Stimulated activated CD4-positive, alpha-beta T cell treated with anti-CD3 and anti-CD28 coated beads, Interleukin-2, amount 100 ng/mL, for 24 hours (primary cell): ENCODE measurements around the gene ZNF785.
A peak's percentile ranks its signal among the peaks of the same experiment; 100 is the strongest.
"Not testable (repeated sequence)": the region's sequence is repeated elsewhere in the genome, so short reads cannot be mapped to it uniquely, and the experiment has no call there.

Experiments
- DNase-seq, 2 donors: peaks; one replicate each; pipeline ENCODE4 v3.0.0-alpha.2; 2020

The ZNF785 gene

GRCh38 chr16:30585400-30586191, at the start of gene ZNF785:
Gene ZNF785, minus strand, starts transcription at chr16:30585697. Its CDS starts 86 bp downstream, at chr16:30585611.
- DNase-seq, result peak; percentile 90 to 91

DNA sequence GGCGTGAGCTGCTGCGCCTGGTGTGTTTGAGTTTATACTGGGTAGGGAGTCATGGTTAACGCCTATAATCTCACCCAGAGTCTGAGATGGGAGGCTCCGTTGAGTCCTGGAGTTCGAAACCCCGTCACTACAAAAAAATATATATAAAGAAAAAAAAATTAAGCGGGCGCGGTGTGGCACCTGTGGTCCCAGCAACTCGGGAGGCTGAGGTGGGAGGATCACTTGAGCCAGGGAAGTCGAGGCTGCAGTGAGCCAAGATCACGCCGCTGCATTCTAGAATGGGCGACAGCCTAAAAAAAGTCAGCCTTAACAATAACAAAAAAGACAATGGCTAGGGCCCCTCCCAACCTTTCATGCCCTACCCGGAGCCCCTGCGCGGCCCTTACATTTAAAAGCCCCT, 48.0 kb upstream of the ZNF785 start:
- DNase-seq, result no peak

DNA sequence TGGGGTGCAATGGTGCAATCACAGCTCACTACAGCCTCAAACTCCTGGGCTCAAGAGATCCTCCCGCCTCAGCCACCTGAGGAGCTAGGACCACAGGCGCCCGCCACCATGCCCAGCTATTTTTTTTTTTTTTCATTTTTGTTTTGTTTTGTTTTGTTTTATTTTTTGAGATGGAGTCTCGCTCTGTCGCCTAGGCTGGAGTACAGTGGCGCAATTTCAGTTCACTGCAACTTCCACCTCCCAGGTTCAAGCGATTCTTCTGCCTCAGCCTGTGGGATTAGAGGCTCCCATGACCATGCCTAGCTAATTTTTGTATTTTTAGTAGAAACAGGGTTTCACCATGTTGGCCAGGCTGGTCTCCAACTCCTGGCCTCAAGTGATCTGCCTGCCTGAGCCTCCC, 47.0 kb upstream of the ZNF785 start:
- not testable (repeated sequence) for DNase-seq

DNA sequence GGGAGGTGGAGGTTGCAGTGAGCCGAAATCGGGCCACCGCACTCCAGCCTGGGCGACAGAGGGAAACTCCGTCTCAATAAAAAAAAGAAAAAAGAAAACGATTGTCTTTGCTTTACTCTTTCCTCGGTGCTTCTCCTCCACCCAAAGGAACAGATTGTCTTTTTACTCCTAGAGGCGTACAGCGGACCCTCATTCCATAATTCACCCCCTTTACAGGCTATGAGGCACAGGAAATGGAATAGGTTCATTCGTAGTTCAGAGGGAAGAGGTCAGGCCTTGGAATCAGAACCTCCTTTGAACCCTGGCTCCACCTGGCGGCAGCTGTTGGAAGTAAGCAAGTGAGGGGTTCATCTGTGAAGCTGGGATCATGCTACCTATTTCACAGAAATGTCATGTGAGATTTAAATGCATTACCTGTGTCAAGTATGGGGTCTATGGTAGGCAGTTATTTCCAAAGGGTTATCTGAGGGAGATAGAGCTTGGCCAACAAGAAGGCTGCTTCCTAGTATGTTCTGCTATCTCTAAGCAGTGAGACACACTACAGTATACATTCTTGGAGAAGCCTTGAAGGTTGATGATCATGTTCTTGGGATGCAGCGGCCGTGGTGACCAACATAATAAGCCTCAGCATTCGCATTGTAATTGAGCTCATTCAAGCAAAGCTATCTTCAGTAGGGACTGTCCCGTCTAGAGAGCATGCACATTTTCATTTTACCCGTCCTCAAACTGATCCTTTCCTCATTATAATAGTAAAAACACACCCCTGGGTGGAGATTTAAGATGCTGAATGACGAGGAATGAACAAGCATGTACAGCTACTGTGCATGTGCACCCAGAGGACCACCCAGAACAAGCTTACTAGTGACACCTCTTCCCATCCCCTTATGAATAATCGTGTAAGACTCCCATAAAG, 43.4 kb upstream of the ZNF785 start:
- peak; percentile 96 to 97 for DNase-seq

- no peak for DNase-seq
Observed at GRCh38 chr16:30626236-30626635, 40.7 kb upstream of the ZNF785 start.

GRCh38 chr16:30623536-30624283, 38.2 kb upstream of the ZNF785 start:
- DNase-seq, result no peak

GRCh38 chr16:30622455-30623032, 37.0 kb upstream of the ZNF785 start:
- DNase-seq, result no peak

- DNase-seq, result no peak
Observed at GRCh38 chr16:30621765-30622164, 36.3 kb upstream of the ZNF785 start.

GRCh38 chr16:30620169-30620568, 34.7 kb upstream of the ZNF785 start:
- DNase-seq, result no peak

- DNase-seq, result no peak
Observed at GRCh38 chr16:30619638-30620037, 34.1 kb upstream of the ZNF785 start.

DNA sequence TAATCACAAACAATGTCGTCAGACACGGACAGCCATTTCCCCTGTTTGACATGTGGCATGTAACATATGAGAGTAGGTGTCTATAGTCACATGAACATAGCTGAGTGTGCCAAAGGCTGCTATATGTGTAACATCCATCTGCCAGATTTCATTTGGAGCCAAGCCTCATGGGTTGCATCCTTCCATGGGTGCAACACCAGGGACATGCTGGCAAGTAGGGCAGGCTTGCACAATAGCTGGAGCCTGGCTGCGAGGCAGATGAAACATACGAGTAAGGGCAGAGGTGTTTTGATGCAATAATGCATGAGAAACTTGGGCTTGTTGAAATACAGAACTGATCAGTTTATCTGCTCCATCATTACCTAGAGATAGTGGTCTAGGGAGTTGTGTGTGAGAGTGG, 33.7 kb upstream of the ZNF785 start:
- no peak for DNase-seq

DNA sequence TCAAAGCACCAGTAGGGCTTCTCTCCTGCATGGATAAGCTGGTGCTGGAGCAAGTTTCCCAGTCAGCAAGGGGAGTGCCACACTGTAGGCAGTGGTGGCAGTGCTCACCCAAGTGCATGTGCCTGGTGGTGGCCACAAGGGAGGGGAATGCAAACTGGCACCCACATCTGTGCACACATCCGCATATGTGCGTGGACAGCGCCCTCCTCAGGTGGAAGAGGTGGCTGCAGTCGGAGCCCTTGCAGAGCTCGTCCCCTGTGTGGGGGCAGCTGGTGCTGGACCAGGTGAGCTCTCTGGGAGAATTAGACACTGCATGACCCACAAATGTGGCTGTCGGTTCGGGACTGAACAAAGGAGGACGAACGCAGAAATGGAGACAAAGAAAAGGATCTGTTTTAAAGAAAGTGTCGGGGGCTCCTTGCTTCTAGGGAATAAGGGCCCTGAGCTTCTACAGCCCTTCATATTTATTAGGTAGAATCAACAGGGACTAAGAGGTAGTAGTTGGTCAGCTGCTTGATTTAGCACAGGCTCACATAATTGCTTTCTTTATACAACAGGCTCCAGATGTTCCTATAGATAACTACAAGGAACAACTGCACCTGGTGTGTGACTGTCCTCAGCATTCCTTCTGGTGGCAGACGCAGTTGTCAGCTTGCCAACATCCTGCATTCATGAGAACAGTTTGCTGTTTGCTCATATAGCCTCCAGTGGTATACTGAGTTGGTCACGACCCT, 30.0 kb upstream of the ZNF785 start:
- DNase-seq, result peak; percentile 76 to 88

- DNase-seq, result peak; percentile 92 to 94
Observed at GRCh38 chr16:30609926-30610839, 24.7 kb upstream of the ZNF785 start, which contains the start of gene ZNF689. Gene ZNF689, minus strand, starts transcription at chr16:30610389. Its CDS starts 348 bp downstream, at chr16:30610041.

- DNase-seq, result peak; percentile 55 to 58
Observed at GRCh38 chr16:30609002-30609925, 23.8 kb upstream of the ZNF785 start.

- DNase-seq, result no peak
Observed at GRCh38 chr16:30606004-30606403, 20.5 kb upstream of the ZNF785 start.

GRCh38 chr16:30605158-30605557, 19.7 kb upstream of the ZNF785 start:
- DNase-seq, result no peak

DNA sequence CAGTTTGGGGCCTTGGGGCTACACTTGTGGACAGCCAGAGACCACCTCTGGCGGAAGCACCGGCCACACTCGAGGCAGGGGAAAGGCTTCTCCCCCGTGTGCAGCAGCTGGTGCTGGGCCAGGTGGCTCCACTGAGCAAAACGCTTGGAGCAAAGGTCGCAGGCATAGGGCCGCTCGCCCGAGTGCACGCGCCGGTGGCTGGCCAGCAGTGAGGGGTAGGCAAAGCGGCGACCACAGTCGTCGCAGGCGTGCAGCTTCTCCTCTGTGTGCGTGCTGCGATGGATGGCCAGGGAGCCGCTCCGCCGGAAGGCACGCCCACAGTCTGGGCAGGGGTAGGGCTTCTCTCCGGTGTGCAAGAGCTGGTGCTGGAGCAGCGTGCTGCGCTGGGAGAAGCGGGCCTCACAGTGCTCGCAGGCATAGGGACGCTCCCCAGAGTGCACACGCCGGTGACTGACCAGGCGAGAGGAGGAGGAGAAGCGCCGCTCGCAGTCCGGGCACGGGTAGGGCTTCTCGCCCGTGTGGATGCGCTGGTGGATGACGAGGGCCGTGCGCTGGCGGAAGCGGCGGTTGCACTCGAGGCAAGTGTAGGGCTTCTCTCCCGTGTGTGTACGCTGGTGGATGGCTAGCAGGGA, 18.9 kb upstream of the ZNF785 start:
- no peak for DNase-seq

DNA sequence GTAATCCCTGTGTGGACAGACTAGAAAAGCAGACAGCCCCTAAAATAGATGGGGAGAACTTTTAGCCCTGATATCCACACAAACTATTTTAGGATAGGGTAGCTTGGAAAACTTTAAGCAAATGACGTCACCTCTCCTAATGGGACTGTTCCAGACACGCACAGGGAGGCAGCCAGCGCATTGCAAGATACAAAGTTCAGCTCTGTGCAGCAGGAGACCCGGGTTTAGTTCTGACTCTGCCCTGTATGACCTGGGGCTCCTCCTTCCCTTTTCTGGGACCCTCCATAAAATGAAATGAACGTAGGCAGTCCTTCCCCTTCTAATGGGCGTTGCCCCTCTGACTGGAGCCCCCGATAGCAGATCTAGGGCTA, 18.4 kb upstream of the ZNF785 start:
- DNase-seq, result no peak

- DNase-seq, result no peak
Observed at GRCh38 chr16:30602616-30603277, 17.2 kb upstream of the ZNF785 start.
